ENCODE data around the gene POLR1D. TPM values are rescaled to one million over a fixed set of nuclear protein-coding genes. Genes with fewer than 3 reads are reported as not detected.

POLR1D gene
- total RNA-seq, 2 experiments from 2014 or later = 197 to 200 TPM

GRCh38 chr13:27631665-27632064, 10.0 kb downstream of the POLR1D start:
- no peak overlapping the region for H3K27ac ChIP-seq (ENCODE audit: low read depth in 1 of 2, low read length in 2 of 2)
- DNase-seq = no peak
- peaks cover 4% of the 10 kb centered on the region for H3K4me1 ChIP-seq (ENCODE audit: insufficient read depth, low read length)
- ChIA-PET CTCF (no interaction called here), POLR2A (interaction anchor here (1.8 kb wide), 1 partner anchor 12 kb away, joined by 7 read pairs; the partner anchor contains the start of gene LNX2)
- no peaks in the 10 kb centered on the region for H3K9me3 Mint-ChIP-seq
- no peaks in the 10 kb centered on the region for H3K27me3 ChIP-seq (ENCODE audit: control insufficient read depth in 1 of 2, insufficient read depth in 2 of 2, low read length in 2 of 2)
- H3K4me1 Mint-ChIP-seq (ENCODE audit: low read depth) = peaks cover 88% of the 10 kb centered on the region
- no peak overlapping the region for H3K4me3 ChIP-seq (ENCODE audit: low read length)
- TF ChIP-seq CTCF (IDR thresholded peaks at IDR 0.05) = no peak
- H3K36me3 Mint-ChIP-seq (ENCODE audit: low read depth) = peaks cover 70% of the 10 kb centered on the region
- ATAC-seq (ENCODE audit: poor library complexity) = no peak
- no peak overlapping the region for H3K27ac Mint-ChIP-seq
- peaks cover 18% of the 10 kb centered on the region for H3K36me3 ChIP-seq (ENCODE audit: insufficient read depth, low read length)
- H3K4me3 Mint-ChIP-seq = no peak overlapping the region
- intact Hi-C loops (cut with DNase I, micrococcal nuclease) = no loop called here
- no peaks in the 10 kb centered on the region for H3K9me3 ChIP-seq (ENCODE audit: control insufficient read depth in 1 of 2, insufficient read depth in 1 of 2, low read length in 2 of 2)
- H3K27me3 Mint-ChIP-seq = no peaks in the 10 kb centered on the region

DNA sequence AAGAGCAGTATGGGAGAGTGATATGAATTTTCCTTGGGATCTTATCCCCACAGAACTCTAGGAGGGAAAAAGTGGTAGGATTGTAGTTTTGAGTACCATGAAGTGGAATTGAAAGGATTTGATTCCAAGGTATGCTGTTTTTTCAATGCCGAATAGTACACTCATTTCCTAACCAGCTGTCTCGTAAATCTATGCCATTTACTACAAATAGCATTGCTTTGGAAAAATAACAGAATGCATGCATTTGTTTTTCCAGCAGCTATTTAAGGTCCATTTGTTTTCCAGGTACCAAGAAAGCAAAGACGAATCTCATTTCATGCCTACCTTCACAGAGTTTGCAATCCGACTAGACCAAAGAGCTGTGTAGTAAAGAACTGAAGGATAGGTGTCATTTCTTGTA, 10.5 kb downstream of the POLR1D start:
- H3K4me3 Mint-ChIP-seq = no peak overlapping the region
- peaks cover 4% of the 10 kb centered on the region for H3K4me1 ChIP-seq (ENCODE audit: insufficient read depth, low read length)
- no peaks in the 10 kb centered on the region for H3K9me3 Mint-ChIP-seq
- no peaks in the 10 kb centered on the region for H3K9me3 ChIP-seq (ENCODE audit: control insufficient read depth in 1 of 2, insufficient read depth in 1 of 2, low read length in 2 of 2)
- H3K36me3 Mint-ChIP-seq (ENCODE audit: low read depth) = peaks cover 64% of the 10 kb centered on the region
- H3K4me3 ChIP-seq (ENCODE audit: low read length) = no peak overlapping the region
- TF ChIP-seq CTCF (IDR thresholded peaks at IDR 0.05) = no peak
- no peaks in the 10 kb centered on the region for H3K27me3 Mint-ChIP-seq
- H3K4me1 Mint-ChIP-seq (ENCODE audit: low read depth) = peaks cover 88% of the 10 kb centered on the region
- no peak overlapping the region for H3K27ac Mint-ChIP-seq
- no peak for DNase-seq
- POLR2A ChIA-PET = interaction anchor here (1.8 kb wide), 1 partner anchor 12 kb away, joined by 7 read pairs; the partner anchor contains the start of gene LNX2
- H3K27me3 ChIP-seq (ENCODE audit: control insufficient read depth in 1 of 2, insufficient read depth in 2 of 2, low read length in 2 of 2) = no peaks in the 10 kb centered on the region
- no peak for ATAC-seq (ENCODE audit: poor library complexity)
- intact Hi-C loops (cut with DNase I, micrococcal nuclease) = no loop called here
- no peak overlapping the region for H3K27ac ChIP-seq (ENCODE audit: low read depth in 1 of 2, low read length in 2 of 2)
- H3K36me3 ChIP-seq (ENCODE audit: insufficient read depth, low read length) = peaks cover 18% of the 10 kb centered on the region
- CTCF ChIA-PET = no interaction called here

GRCh38 chr13:27632648-27633047, 11.0 kb downstream of the POLR1D start:
- H3K27me3 Mint-ChIP-seq = no peaks in the 10 kb centered on the region
- ChIA-PET CTCF (no interaction called here), POLR2A (interaction anchor here (1.8 kb wide), 1 partner anchor 13 kb away, joined by 7 read pairs; the partner anchor contains the start of gene LNX2)
- intact Hi-C loops (cut with DNase I, micrococcal nuclease) = no loop called here
- peaks cover 60% of the 10 kb centered on the region for H3K36me3 Mint-ChIP-seq (ENCODE audit: low read depth)
- no peak for TF ChIP-seq CTCF (IDR thresholded peaks at IDR 0.05)
- Histone ChIP-seq H3K4me1 (ENCODE audit: insufficient read depth, low read length) (peaks cover 4% of the 10 kb centered on the region), H3K9me3 (ENCODE audit: control insufficient read depth in 1 of 2, insufficient read depth in 1 of 2, low read length in 2 of 2) (no peaks in the 10 kb centered on the region), H3K27me3 (ENCODE audit: control insufficient read depth in 1 of 2, insufficient read depth in 2 of 2, low read length in 2 of 2) (no peaks in the 10 kb centered on the region), H3K36me3 (ENCODE audit: insufficient read depth, low read length) (peaks cover 18% of the 10 kb centered on the region), H3K4me3 (ENCODE audit: low read length) (no peak overlapping the region), H3K27ac (ENCODE audit: low read depth in 1 of 2, low read length in 2 of 2) (no peak overlapping the region)
- no peaks in the 10 kb centered on the region for H3K9me3 Mint-ChIP-seq
- H3K4me3 Mint-ChIP-seq = no peak overlapping the region
- ATAC-seq (ENCODE audit: poor library complexity) = no peak
- no peak overlapping the region for H3K27ac Mint-ChIP-seq
- H3K4me1 Mint-ChIP-seq (ENCODE audit: low read depth) = peaks cover 85% of the 10 kb centered on the region
- no peak for DNase-seq
